Neuronal stem cell (in vitro differentiated cells): Measurements from ENCODE around the gene ASMT.

Experiments used
- DNase-seq: peaks from one replicate; pipeline ENCODE4 v3.0.0-alpha.2; 2013; ENCODE audit warnings: low spot score
- H2AFZ ChIP-seq: one replicate; pipeline ENCODE4 v1.6.1; 2013; ENCODE audit warnings: mild to moderate bottlenecking, low read length, inconsistent platforms
- H2AK5ac ChIP-seq: 2 replicates; pipeline ENCODE4 v1.6.1; 2013; ENCODE audit warnings: low read depth, mild to moderate bottlenecking, inconsistent platforms, low read length, moderate library complexity, mixed read lengths
- H2BK120ac ChIP-seq: 2 replicates; pipeline ENCODE4 v1.6.1; 2013; ENCODE audit warnings: low read depth, mild to moderate bottlenecking, inconsistent platforms, low read length, moderate library complexity, mixed read lengths
- H2BK12ac ChIP-seq: one replicate; pipeline ENCODE4 v1.6.1; 2013; ENCODE audit warnings: low read length, inconsistent platforms
- H2BK15ac ChIP-seq: 2 replicates; pipeline ENCODE4 v1.6.1; 2013; ENCODE audit warnings: mild to moderate bottlenecking, low read length, inconsistent platforms, mixed read lengths
- H2BK5ac ChIP-seq: one replicate; pipeline ENCODE4 v1.6.1; 2013; ENCODE audit warnings: inconsistent platforms, mild to moderate bottlenecking, low read length, moderate library complexity
- H3K14ac ChIP-seq: one replicate; pipeline ENCODE4 v1.6.1; 2013; ENCODE audit warnings: low read length, inconsistent platforms
- H3K18ac ChIP-seq: 2 replicates; pipeline ENCODE4 v1.6.1; 2013; ENCODE audit warnings: low read length, inconsistent platforms
- H3K23ac ChIP-seq: 2 replicates; pipeline ENCODE4 v1.6.1; 2013; ENCODE audit warnings: low read depth, mild to moderate bottlenecking, mixed read lengths, low read length, inconsistent platforms; ENCODE audit not compliant: poor library complexity
- H3K27ac ChIP-seq: replicated peaks from 3 replicates; pipeline ENCODE4 v1.5.1; 2013; ENCODE audit warnings: low read length, inconsistent platforms
- H3K27me3 ChIP-seq, 3 experiments: 2 replicates each; pipeline ENCODE4 v1.6.1; 2013; ENCODE audit warnings: low read length in 3 of 3, mild to moderate bottlenecking in 2 of 3, inconsistent platforms in 1 of 3, low read depth in 1 of 3, mixed read lengths in 1 of 3, moderate library complexity in 1 of 3; ENCODE audit not compliant: control insufficient read depth in 3 of 3, insufficient read depth in 3 of 3
- H3K36me3 ChIP-seq, 2 donors: replicated peaks in 1 of 2; 2 replicates each; pipeline ENCODE4 v1.6.1; 2013; ENCODE audit warnings: low read length in 2 of 2; ENCODE audit not compliant: control insufficient read depth in 2 of 2, insufficient read depth in 2 of 2
- H3K4ac ChIP-seq: 2 replicates; pipeline ENCODE4 v1.6.1; 2013; ENCODE audit warnings: inconsistent platforms, mild to moderate bottlenecking, low read length, moderate library complexity
- H3K4me1 ChIP-seq, 2 donors: 1 replicate in 1 of 2; 2 replicates in 1 of 2; pipeline ENCODE4 v1.6.1; 2013; ENCODE audit warnings: low read length in 2 of 2, low read depth in 1 of 2; ENCODE audit not compliant: control insufficient read depth in 2 of 2, insufficient read depth in 1 of 2
- H3K4me2 ChIP-seq: one replicate; pipeline ENCODE4 v1.6.1; 2013; ENCODE audit warnings: mild to moderate bottlenecking, low read length, inconsistent platforms; ENCODE audit not compliant: insufficient read depth, poor library complexity, severe bottlenecking
- H3K4me3 ChIP-seq, 2 donors: 2 replicates each; pipeline ENCODE4 v1.5.1; 2013; ENCODE audit warnings: low read length in 2 of 2, mild to moderate bottlenecking in 2 of 2, inconsistent platforms in 1 of 2, moderate library complexity in 1 of 2
- H3K79me1 ChIP-seq: one replicate; pipeline ENCODE4 v1.6.1; 2013; ENCODE audit warnings: low read depth, mild to moderate bottlenecking, inconsistent platforms, low read length, moderate library complexity
- H3K9ac ChIP-seq: one replicate; pipeline ENCODE4 v1.6.1; 2013; ENCODE audit warnings: mild to moderate bottlenecking, low read depth, low read length, inconsistent platforms; ENCODE audit not compliant: poor library complexity
- H3K9me3 ChIP-seq, 2 donors: replicated peaks in 1 of 2; 2 replicates each; pipeline versions ENCODE3 to v1.6.1; 2013; ENCODE audit warnings: low read length in 2 of 2, mild to moderate bottlenecking in 2 of 2, inconsistent platforms in 1 of 2, low read depth in 1 of 2, mixed read lengths in 1 of 2, moderate library complexity in 1 of 2; ENCODE audit not compliant: control insufficient read depth in 2 of 2, insufficient read depth in 1 of 2
- H4K8ac ChIP-seq: one replicate; pipeline ENCODE4 v1.6.1; 2013; ENCODE audit warnings: low read depth, mild to moderate bottlenecking, inconsistent platforms, low read length, moderate library complexity
- H4K91ac ChIP-seq: one replicate; pipeline ENCODE4 v1.6.1; 2013; ENCODE audit warnings: low read length, low read depth, mild to moderate bottlenecking, inconsistent platforms; ENCODE audit not compliant: poor library complexity
- WGBS, 2 donors: extraction: QIAGEN DNeasy Blood & Tissue Kit; methylation state at CpG; one replicate each; pipeline ENCODE4 v1.1.7; 2013; ENCODE audit warnings: missing lambda C conversion rate in 2 of 2, mixed read lengths in 1 of 2; ENCODE audit not compliant: insufficient read length in 2 of 2, insufficient replicate concordance in 1 of 2; ENCODE audit errors: extremely low coverage in 2 of 2; 5-methylcytosine and 5-hydroxymethylcytosine counted together

Gene ASMT

DNA sequence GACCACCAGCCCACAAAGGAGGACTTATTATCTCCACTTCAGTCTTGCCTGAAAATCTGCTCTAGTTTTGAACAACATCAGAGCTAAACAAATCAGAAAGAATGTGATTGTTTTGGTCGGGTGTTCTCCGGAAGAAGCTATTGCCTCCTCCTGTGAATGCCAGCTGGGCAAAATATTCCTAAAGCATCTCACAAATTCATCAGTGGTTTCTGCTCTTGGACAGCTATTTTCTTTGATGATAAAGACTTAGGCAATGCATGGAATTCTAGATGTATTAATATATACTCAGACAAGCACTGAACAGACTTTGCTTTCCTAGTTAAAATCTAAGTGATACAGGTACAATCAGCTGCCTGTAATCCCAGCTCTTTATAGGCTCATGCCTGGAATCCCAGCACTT lies 71.8 kb downstream of the ASMT start:
- Histone ChIP-seq H3K4me1 (no peaks in the 10 kb centered on the region), H3K14ac (no peak overlapping the region), H2BK120ac (no peak overlapping the region), H2BK5ac (no peak overlapping the region), H3K27ac (no peak overlapping the region), H4K8ac (no peak overlapping the region), H2AK5ac (no peak overlapping the region), H3K23ac (no peak overlapping the region), H2BK12ac (no peak overlapping the region), H4K91ac (no peak overlapping the region), H3K27me3 (no peaks in the 10 kb centered on the region), H2AFZ (no peak overlapping the region), H3K4me3 (no peak overlapping the region), H3K9me3 (no peaks in the 10 kb centered on the region), H3K4me2 (no peak overlapping the region), H3K18ac (no peak overlapping the region), H3K4ac (no peak overlapping the region), H2BK15ac (no peak overlapping the region), H3K9ac (no peak overlapping the region), H3K79me1 (no peaks in the 10 kb centered on the region), H3K36me3 (no peaks in the 10 kb centered on the region)
- no CpG with 5 or more reads among the region's 2 CpGs for WGBS, 2 donors
- DNase-seq = no peak
